HCT116 (cell line): ENCODE results near the gene CRIM1. TPM values are rescaled to one million over a fixed set of nuclear protein-coding genes. Genes with fewer than 3 reads are reported as not detected.

Experiments
- ATAC-seq: fragments of 200-7000 bp; cut with Tn5 transposase; 2 replicates; pipeline ENCODE4 v1.9.1; 2020; ENCODE audit warnings: mild to moderate bottlenecking, moderate library complexity
- BruUV-seq: library from RNA; stranded (reverse); fragments of 400-500 nt; replicated peaks from 2 replicates; lab custom pipeline; 2021; lab: Mats Ljungman, UMichigan
- CTCF ChIA-PET: fragments of 300-600 bp; sonication (Branson Sonifier 250); formaldehyde crosslinking; loops from one replicate; lab custom pipeline; 2021; ENCODE audit warnings: antibody characterized with exemption; lab: Charles Lee
- POLR2A ChIA-PET: fragments of 300-600, 350-600 bp; sonication (Branson Sonifier 250); formaldehyde crosslinking; loops from one replicate; lab custom pipeline; 2021; ENCODE audit warnings: antibody characterized with exemption; lab: Charles Lee
- RAD21 ChIA-PET, 2 experiments: fragments of 300-600 bp; sonication (Branson Sonifier 250); formaldehyde crosslinking; loops; one replicate each; lab custom pipeline; 2023; ENCODE audit warnings: low total read pairs in 2 of 2; ENCODE audit not compliant: uncharacterized antibody in 2 of 2, unreplicated experiment in 2 of 2, low non-redundant PET in 1 of 2; lab: Charles Lee
- DNase-seq: peaks from one replicate; pipeline ENCODE4 v3.0.0-alpha.2; 2010; ENCODE audit warnings: low read depth, low spot score
- H2AFZ ChIP-seq: fragments of 200-600 bp; shearing (Covaris generic), sonication (generic); 2 replicates; pipeline ENCODE4 v1.6.1; 2017; ENCODE audit warnings: low read depth, mixed run types, mixed read lengths, antibody characterized with exemption, low read length; ENCODE audit not compliant: poor library complexity, severe bottlenecking
- H3K27ac ChIP-seq: 2 replicates; pipeline ENCODE4 v1.5.1; 2012; ENCODE audit warnings: low read depth, low read length
- H3K27me3 ChIP-seq: fragments of 200-600 bp; sonication (generic); 2 replicates; pipeline ENCODE4 v1.6.1; 2016; ENCODE audit warnings: mixed run types, low read length, mixed read lengths; ENCODE audit not compliant: insufficient read depth
- H3K36me3 ChIP-seq, 2 experiments: fragments of 200-500 bp in 1 of 2; fragments of 200-600 bp in 1 of 2; sonication (Bioruptor generic) in 1 of 2; sonication (generic) in 1 of 2; 2 replicates each; pipeline versions ENCODE4 v1.5.1 to v1.6.1; 2014 to 2016; ENCODE audit warnings: low read length in 2 of 2, inconsistent platforms in 1 of 2, mixed read lengths in 1 of 2, mixed run types in 1 of 2; ENCODE audit not compliant: insufficient read depth in 2 of 2, control insufficient read depth in 1 of 2
- H3K4me1 ChIP-seq, 2 experiments: fragments of 200-600 bp in 1 of 2; sonication (generic) in 1 of 2; 2 replicates each; pipeline versions ENCODE4 v1.5.1 to v1.6.1; 2012 to 2017; ENCODE audit warnings: low read length in 2 of 2, inconsistent platforms in 1 of 2, mild to moderate bottlenecking in 1 of 2, mixed read lengths in 1 of 2, mixed run types in 1 of 2, moderate library complexity in 1 of 2; ENCODE audit not compliant: insufficient read depth in 2 of 2, control insufficient read depth in 1 of 2
- H3K4me2 ChIP-seq: fragments of 200-600 bp; sonication (generic); 2 replicates; pipeline ENCODE4 v1.6.1; 2017; ENCODE audit warnings: mixed run types, low read length, mixed read lengths
- H3K4me3 ChIP-seq, 2 experiments: fragments of 200-600 bp in 1 of 2; sonication (generic) in 1 of 2; replicated peaks in 1 of 2; 2 replicates each; pipeline ENCODE4 v1.5.1; 2011 to 2016; ENCODE audit warnings: low read length in 2 of 2, control low read depth in 1 of 2, low read depth in 1 of 2, mild to moderate bottlenecking in 1 of 2, mixed read lengths in 1 of 2, mixed run types in 1 of 2
- H3K79me2 ChIP-seq: fragments of 200-600 bp; sonication (generic); 2 replicates; pipeline ENCODE4 v1.6.1; 2017; ENCODE audit warnings: mild to moderate bottlenecking, mixed run types, low read length, moderate library complexity, mixed read lengths; ENCODE audit not compliant: insufficient read depth
- H3K9ac ChIP-seq: fragments of 200-600 bp; sonication (generic); 2 replicates; pipeline ENCODE4 v1.6.1; 2016; ENCODE audit warnings: low read length, mixed read lengths
- H3K9me2 ChIP-seq: fragments of 200-600 bp; sonication (generic), shearing (Covaris generic); 2 replicates; pipeline ENCODE4 v1.6.1; 2017; ENCODE audit warnings: mixed run types, mild to moderate bottlenecking, moderate library complexity; ENCODE audit not compliant: insufficient read depth
- H3K9me3 ChIP-seq, 2 experiments: fragments of 200-500 bp in 1 of 2; fragments of 200-600 bp in 1 of 2; sonication (Bioruptor generic) in 1 of 2; sonication (generic) in 1 of 2; 2 replicates each; pipeline ENCODE4 v1.6.1; 2014 to 2017; ENCODE audit warnings: low read length in 2 of 2, mixed read lengths in 2 of 2, inconsistent platforms in 1 of 2, low read depth in 1 of 2, mild to moderate bottlenecking in 1 of 2, mixed run types in 1 of 2, moderate library complexity in 1 of 2; ENCODE audit not compliant: control insufficient read depth in 1 of 2, insufficient read depth in 1 of 2
- H4K20me1 ChIP-seq: fragments of 200-600 bp; sonication (generic), shearing (Covaris generic); 2 replicates; pipeline ENCODE4 v1.6.1; 2017; ENCODE audit warnings: mixed run types, mild to moderate bottlenecking, moderate library complexity; ENCODE audit not compliant: insufficient read depth
- CBX3 ChIP-seq: IDR thresholded peaks from 2 replicates; pipeline ENCODE4 v1.6.1; 2012; ENCODE audit warnings: low read depth
- EGR1 ChIP-seq: IDR thresholded peaks from 2 replicates; pipeline ENCODE4 v1.6.1; 2012; ENCODE audit warnings: low read depth
- ELF1 ChIP-seq: IDR thresholded peaks from 2 replicates; pipeline ENCODE4 v1.6.1; 2012; ENCODE audit warnings: low read depth, borderline replicate concordance
- EZH2 ChIP-seq: fragments of 200-600 bp; sonication (generic); IDR thresholded peaks from 2 replicates; pipeline ENCODE4 v1.6.1; 2017; ENCODE audit warnings: antibody characterized with exemption, mixed run types
- EZH2phosphoT487 ChIP-seq: fragments of 200-600 bp; IDR thresholded peaks from 2 replicates; pipeline ENCODE4 v1.6.1; 2018; ENCODE audit warnings: antibody characterized with exemption, borderline replicate concordance
- FOSL1 ChIP-seq: IDR thresholded peaks from 2 replicates; pipeline ENCODE4 v1.6.1; 2012; ENCODE audit warnings: low read depth
- JUND ChIP-seq: IDR thresholded peaks from 2 replicates; pipeline ENCODE4 v1.6.1; 2012
- POLR2A ChIP-seq: IDR thresholded peaks from 2 replicates; pipeline ENCODE4 v1.7.0; 2011; ENCODE audit warnings: borderline replicate concordance; ENCODE audit not compliant: insufficient read depth, insufficient read length; ENCODE audit errors: extremely low read depth
- POLR2AphosphoS5 ChIP-seq: IDR thresholded peaks from 2 replicates; pipeline ENCODE4 v1.6.1; 2011; ENCODE audit warnings: mild to moderate bottlenecking, low read depth, low read length, moderate library complexity
- SIN3A ChIP-seq: IDR thresholded peaks from 2 replicates; pipeline ENCODE4 v1.6.1; 2012; ENCODE audit warnings: low read depth
- SRF ChIP-seq: IDR thresholded peaks from 2 replicates; pipeline ENCODE4 v1.6.1; 2012; ENCODE audit warnings: low read depth
- ZFX ChIP-seq: fragments of 450-650 bp; IDR thresholded peaks from 2 replicates; pipeline ENCODE4 v1.6.1; 2017
- intact Hi-C: fragments of 100-400 bp; cut with micrococcal nuclease; formaldehyde crosslinking; loops from 2 replicates; pipeline ENCODE4 v1.10.0; 2022
- total RNA-seq: library from RNA; stranded (reverse); gene quantifications from one replicate; pipeline ENCODE4 v1.2.1, GENCODE V29; 2021; ENCODE audit not compliant: unreplicated experiment
- TF ChIP-seq, protein P1 (sequence below), 3 experiments: fragments of 200-600 bp in 1 of 3; sonication (generic) in 1 of 3; IDR thresholded peaks in 2 of 3; conservative IDR thresholded peaks in 1 of 3; 2 replicates each; pipeline ENCODE4 v1.5.1; 2012 to 2017; ENCODE audit warnings: low read depth in 2 of 3, low read length in 2 of 3, antibody characterized with exemption in 1 of 3, borderline replicate concordance in 1 of 3, control low read depth in 1 of 3, mild to moderate bottlenecking in 1 of 3, mixed read lengths in 1 of 3, mixed run types in 1 of 3, moderate library complexity in 1 of 3; ENCODE audit not compliant: insufficient read depth in 1 of 3
- TF ChIP-seq, protein P2 (sequence below): IDR thresholded peaks from 2 replicates; pipeline ENCODE4 v1.6.1; 2012
- TF ChIP-seq, protein P3 (sequence below): IDR thresholded peaks from 2 replicates; pipeline ENCODE4 v1.6.1; 2012
- TF ChIP-seq, protein P4 (sequence below): IDR thresholded peaks from 2 replicates; pipeline ENCODE4 v1.6.1; 2012; ENCODE audit warnings: low read depth

The CRIM1 gene
- total RNA-seq, 1 experiment from 2014 or later = 27.2 TPM

DNA sequence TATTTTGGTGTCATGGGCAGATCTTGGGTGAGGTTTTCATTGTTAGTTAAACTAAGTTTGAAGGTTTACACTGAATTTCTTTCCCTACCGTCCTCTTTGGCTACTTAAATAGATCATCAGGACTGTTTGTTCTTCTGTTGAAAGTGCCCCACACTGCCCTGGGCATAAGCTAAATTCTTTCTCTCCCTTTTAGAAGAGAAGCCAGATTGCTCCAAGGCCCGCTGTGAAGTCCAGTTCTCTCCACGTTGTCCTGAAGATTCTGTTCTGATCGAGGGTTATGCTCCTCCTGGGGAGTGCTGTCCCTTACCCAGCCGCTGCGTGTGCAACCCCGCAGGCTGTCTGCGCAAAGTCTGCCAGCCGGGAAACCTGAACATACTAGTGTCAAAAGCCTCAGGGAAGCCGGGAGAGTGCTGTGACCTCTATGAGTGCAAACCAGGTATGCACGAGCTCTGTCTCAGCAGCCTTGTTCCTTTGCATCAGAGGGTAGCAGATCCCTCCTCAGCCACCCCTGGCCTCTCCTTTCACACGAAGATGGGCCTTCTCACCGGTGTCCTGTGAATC is 85.6 kb downstream of the CRIM1 start:
- Histone ChIP-seq H3K27me3 (no peaks in the 10 kb centered on the region), H3K4me3 (no peak overlapping the region), H3K9me3 (no peaks in the 10 kb centered on the region), H3K27ac (no peak overlapping the region), H3K9me2 (no peaks in the 10 kb centered on the region), H3K9ac (no peak overlapping the region), H2AFZ (no peak overlapping the region), H3K4me2 (no peak overlapping the region), H3K79me2 (peaks cover 5% of the 10 kb centered on the region; the same call in 1 of the 2 replicates), H3K36me3 (0 out of 4 replicates have a peak, but pooled peaks cover 4% of the 10 kb centered on the region in 2 experiments), H4K20me1 (no peaks in the 10 kb centered on the region), H3K4me1 (peaks cover 5 to 22% of the 10 kb centered on the region in 2 experiments; a peak in 2 of 4 replicates)
- ATAC-seq = no peak
- TF ChIP-seq ELF1 (no peak), ZFX (no peak), EGR1 (no peak), SRF (no peak), SIN3A (no peak), CBX3 (no peak), POLR2AphosphoS5 (no peak), JUND (no peak), EZH2 (no peak), FOSL1 (no peak), EZH2phosphoT487 (no peak), POLR2A (no peak)
- TF ChIP-seq, protein P1, sequence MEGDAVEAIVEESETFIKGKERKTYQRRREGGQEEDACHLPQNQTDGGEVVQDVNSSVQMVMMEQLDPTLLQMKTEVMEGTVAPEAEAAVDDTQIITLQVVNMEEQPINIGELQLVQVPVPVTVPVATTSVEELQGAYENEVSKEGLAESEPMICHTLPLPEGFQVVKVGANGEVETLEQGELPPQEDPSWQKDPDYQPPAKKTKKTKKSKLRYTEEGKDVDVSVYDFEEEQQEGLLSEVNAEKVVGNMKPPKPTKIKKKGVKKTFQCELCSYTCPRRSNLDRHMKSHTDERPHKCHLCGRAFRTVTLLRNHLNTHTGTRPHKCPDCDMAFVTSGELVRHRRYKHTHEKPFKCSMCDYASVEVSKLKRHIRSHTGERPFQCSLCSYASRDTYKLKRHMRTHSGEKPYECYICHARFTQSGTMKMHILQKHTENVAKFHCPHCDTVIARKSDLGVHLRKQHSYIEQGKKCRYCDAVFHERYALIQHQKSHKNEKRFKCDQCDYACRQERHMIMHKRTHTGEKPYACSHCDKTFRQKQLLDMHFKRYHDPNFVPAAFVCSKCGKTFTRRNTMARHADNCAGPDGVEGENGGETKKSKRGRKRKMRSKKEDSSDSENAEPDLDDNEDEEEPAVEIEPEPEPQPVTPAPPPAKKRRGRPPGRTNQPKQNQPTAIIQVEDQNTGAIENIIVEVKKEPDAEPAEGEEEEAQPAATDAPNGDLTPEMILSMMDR (IDR thresholded peaks at IDR 0.05 in 2 of 3, conservative IDR thresholded peaks at IDR 0.05 in 1 of 3; ENCODE audit: borderline replicate concordance in 1 of 3, insufficient read depth in 1 of 3, low read depth in 2 of 3, low read length in 2 of 3) = no peak
- TF ChIP-seq, protein P2, sequence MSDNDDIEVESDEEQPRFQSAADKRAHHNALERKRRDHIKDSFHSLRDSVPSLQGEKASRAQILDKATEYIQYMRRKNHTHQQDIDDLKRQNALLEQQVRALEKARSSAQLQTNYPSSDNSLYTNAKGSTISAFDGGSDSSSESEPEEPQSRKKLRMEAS = no peak
- TF ChIP-seq, protein P3, sequence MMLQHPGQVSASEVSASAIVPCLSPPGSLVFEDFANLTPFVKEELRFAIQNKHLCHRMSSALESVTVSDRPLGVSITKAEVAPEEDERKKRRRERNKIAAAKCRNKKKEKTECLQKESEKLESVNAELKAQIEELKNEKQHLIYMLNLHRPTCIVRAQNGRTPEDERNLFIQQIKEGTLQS = no peak
- TF ChIP-seq, protein P4, sequence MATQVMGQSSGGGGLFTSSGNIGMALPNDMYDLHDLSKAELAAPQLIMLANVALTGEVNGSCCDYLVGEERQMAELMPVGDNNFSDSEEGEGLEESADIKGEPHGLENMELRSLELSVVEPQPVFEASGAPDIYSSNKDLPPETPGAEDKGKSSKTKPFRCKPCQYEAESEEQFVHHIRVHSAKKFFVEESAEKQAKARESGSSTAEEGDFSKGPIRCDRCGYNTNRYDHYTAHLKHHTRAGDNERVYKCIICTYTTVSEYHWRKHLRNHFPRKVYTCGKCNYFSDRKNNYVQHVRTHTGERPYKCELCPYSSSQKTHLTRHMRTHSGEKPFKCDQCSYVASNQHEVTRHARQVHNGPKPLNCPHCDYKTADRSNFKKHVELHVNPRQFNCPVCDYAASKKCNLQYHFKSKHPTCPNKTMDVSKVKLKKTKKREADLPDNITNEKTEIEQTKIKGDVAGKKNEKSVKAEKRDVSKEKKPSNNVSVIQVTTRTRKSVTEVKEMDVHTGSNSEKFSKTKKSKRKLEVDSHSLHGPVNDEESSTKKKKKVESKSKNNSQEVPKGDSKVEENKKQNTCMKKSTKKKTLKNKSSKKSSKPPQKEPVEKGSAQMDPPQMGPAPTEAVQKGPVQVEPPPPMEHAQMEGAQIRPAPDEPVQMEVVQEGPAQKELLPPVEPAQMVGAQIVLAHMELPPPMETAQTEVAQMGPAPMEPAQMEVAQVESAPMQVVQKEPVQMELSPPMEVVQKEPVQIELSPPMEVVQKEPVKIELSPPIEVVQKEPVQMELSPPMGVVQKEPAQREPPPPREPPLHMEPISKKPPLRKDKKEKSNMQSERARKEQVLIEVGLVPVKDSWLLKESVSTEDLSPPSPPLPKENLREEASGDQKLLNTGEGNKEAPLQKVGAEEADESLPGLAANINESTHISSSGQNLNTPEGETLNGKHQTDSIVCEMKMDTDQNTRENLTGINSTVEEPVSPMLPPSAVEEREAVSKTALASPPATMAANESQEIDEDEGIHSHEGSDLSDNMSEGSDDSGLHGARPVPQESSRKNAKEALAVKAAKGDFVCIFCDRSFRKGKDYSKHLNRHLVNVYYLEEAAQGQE = no peak
- intact Hi-C loops = no loop called here
- ChIA-PET POLR2A (no interaction called here), CTCF (no interaction called here), RAD21 (no interaction called here)
- no peak for DNase-seq
- BruUV-seq = no TSS peak
